ENCODE measurements around the gene CRBN. TPM values are rescaled to one million over a fixed set of nuclear protein-coding genes. Genes with fewer than 3 reads are reported as not detected.

The CRBN gene
- total RNA-seq, 1 experiment from 2014 or later: 31.2 TPM

DNA sequence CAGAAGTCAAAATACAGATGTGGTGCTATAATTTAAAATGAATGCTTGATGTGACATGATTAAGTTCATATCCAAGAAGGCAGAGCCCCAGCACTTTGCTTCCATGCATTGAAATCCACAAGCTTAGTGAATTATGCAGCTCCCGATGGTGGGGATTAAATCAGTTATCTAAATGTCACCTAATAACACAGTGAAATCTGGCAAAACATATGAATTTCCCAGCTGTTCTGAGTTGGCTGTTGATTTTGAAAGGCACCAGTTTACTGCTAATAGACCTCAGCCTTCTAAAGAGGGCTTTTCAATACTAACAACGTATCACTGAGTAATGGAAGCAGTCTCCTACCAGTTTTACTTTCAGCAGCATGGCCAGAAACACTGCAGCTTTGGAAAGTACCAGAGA, 19.8 kb upstream of the CRBN start:
- peaks cover 14% of the 10 kb centered on the region; the same call in 1 of the 2 replicates for H3K27me3 ChIP-seq (ENCODE audit: low read length)
- H3K4me3 ChIP-seq (ENCODE audit: low read length): no peak overlapping the region
- BruUV-seq (replicated peaks): no TSS peak
- intact Hi-C loops (cut with micrococcal nuclease): no loop called here
- no peaks in the 10 kb centered on the region for H4K20me1 ChIP-seq (ENCODE audit: low read length)
- ChIA-PET POLR2A (ENCODE audit: unreplicated experiment) (no interaction called here), CTCF (interaction anchor here (1.7 kb wide), 1 partner anchor 1091 kb away, joined by 4 read pairs; no protein-coding TSS in a partner anchor)
- DNase-seq (no peak), ATAC-seq (no peak)
- no peak overlapping the region for H3K9ac ChIP-seq (ENCODE audit: low read length)
- H2AFZ ChIP-seq (ENCODE audit: low read length): no peak overlapping the region
- no peaks in the 10 kb centered on the region for H3F3A ChIP-seq (ENCODE audit: low read length, unreplicated experiment)
- TF ChIP-seq EZH2 (IDR thresholded peaks at IDR 0.05; ENCODE audit: low read length, unreplicated experiment): no peak
- no peak for TF ChIP-seq EZH2phosphoT487 (IDR thresholded peaks at IDR 0.05; ENCODE audit: borderline replicate concordance, low read length)
- TF ChIP-seq, protein P1, sequence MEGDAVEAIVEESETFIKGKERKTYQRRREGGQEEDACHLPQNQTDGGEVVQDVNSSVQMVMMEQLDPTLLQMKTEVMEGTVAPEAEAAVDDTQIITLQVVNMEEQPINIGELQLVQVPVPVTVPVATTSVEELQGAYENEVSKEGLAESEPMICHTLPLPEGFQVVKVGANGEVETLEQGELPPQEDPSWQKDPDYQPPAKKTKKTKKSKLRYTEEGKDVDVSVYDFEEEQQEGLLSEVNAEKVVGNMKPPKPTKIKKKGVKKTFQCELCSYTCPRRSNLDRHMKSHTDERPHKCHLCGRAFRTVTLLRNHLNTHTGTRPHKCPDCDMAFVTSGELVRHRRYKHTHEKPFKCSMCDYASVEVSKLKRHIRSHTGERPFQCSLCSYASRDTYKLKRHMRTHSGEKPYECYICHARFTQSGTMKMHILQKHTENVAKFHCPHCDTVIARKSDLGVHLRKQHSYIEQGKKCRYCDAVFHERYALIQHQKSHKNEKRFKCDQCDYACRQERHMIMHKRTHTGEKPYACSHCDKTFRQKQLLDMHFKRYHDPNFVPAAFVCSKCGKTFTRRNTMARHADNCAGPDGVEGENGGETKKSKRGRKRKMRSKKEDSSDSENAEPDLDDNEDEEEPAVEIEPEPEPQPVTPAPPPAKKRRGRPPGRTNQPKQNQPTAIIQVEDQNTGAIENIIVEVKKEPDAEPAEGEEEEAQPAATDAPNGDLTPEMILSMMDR (conservative IDR thresholded peaks at IDR 0.05; ENCODE audit: low read depth, low read length): no peak
- H3K27ac ChIP-seq (ENCODE audit: low read length): no peak overlapping the region
- H3K9me2 ChIP-seq (replicated peaks; ENCODE audit: low read length): no peaks in the 10 kb centered on the region
- no peaks in the 10 kb centered on the region for H3K79me2 ChIP-seq (ENCODE audit: low read length)
- H3K9me3 ChIP-seq (ENCODE audit: low read length): no peaks in the 10 kb centered on the region
- H3K4me2 ChIP-seq (ENCODE audit: low read length): no peak overlapping the region
- H3K4me1 ChIP-seq (ENCODE audit: insufficient read depth, low read length): no peaks in the 10 kb centered on the region
- no peaks in the 10 kb centered on the region for H3K36me3 ChIP-seq (ENCODE audit: low read depth, low read length)

DNA sequence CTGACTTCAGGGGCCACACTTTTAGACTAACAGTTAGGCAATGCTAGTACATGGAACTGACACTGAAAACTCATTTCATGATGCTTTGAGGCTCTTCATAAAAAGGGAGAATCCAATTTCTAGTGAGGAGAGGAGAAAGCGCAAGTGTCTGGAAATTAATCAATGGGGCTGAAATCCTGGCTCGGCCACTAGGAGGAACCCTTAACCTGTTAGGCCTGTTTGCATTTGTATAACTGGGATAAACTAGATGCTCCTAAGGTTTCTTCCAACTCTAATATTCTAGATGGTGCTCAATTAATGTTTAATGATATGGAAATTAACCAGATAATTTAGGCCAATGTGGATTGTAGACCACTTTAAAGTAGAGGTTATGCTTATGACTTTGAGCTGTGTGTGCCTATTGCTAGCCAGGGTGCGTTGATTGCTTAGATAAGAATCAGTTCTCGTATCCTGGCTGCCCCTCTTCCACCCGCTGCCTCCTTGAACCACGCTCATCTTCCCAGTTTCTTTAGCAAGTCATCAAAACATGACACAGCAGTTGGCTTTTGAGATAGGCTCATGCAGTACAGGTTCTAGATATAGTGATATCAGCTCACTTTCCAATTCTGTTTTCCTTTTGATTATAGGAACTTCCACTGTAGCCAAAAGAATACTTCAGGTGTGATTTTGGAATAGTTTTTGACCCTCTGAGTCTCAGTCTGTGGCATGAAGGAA, 16.8 kb upstream of the CRBN start:
- no peaks in the 10 kb centered on the region for H3K9me3 ChIP-seq (ENCODE audit: low read length)
- intact Hi-C loops (cut with micrococcal nuclease): loop anchor here (1.0 kb wide), 1 partner anchor 1094 kb away; no protein-coding TSS in a partner anchor
- no peaks in the 10 kb centered on the region for H4K20me1 ChIP-seq (ENCODE audit: low read length)
- no peaks in the 10 kb centered on the region for H3K9me2 ChIP-seq (replicated peaks; ENCODE audit: low read length)
- no peak overlapping the region for H3K4me3 ChIP-seq (ENCODE audit: low read length)
- no peak overlapping the region for H2AFZ ChIP-seq (ENCODE audit: low read length)
- no peak overlapping the region for H3K27ac ChIP-seq (ENCODE audit: low read length)
- H3K36me3 ChIP-seq (ENCODE audit: low read depth, low read length): no peaks in the 10 kb centered on the region
- H3K27me3 ChIP-seq (ENCODE audit: low read length): peaks cover 29% of the 10 kb centered on the region
- no peaks in the 10 kb centered on the region for H3K79me2 ChIP-seq (ENCODE audit: low read length)
- ChIA-PET CTCF (no interaction called here), POLR2A (ENCODE audit: unreplicated experiment) (no interaction called here)
- H3K4me2 ChIP-seq (ENCODE audit: low read length): no peak overlapping the region
- no peaks in the 10 kb centered on the region for H3F3A ChIP-seq (ENCODE audit: low read length, unreplicated experiment)
- no peak overlapping the region for H3K9ac ChIP-seq (ENCODE audit: low read length)
- DNase-seq (peak; percentile 49), ATAC-seq (peak; percentile 65; the same call in 1 of the 2 replicates)
- H3K4me1 ChIP-seq (ENCODE audit: insufficient read depth, low read length): no peaks in the 10 kb centered on the region
- TF ChIP-seq EZH2 (IDR thresholded peaks at IDR 0.05; ENCODE audit: low read length, unreplicated experiment): no peak
- TF ChIP-seq, protein P1 (conservative IDR thresholded peaks at IDR 0.05; ENCODE audit: low read depth, low read length): peak; percentile 73
- no peak for TF ChIP-seq EZH2phosphoT487 (IDR thresholded peaks at IDR 0.05; ENCODE audit: borderline replicate concordance, low read length)
- BruUV-seq (replicated peaks): no TSS peak

DNA sequence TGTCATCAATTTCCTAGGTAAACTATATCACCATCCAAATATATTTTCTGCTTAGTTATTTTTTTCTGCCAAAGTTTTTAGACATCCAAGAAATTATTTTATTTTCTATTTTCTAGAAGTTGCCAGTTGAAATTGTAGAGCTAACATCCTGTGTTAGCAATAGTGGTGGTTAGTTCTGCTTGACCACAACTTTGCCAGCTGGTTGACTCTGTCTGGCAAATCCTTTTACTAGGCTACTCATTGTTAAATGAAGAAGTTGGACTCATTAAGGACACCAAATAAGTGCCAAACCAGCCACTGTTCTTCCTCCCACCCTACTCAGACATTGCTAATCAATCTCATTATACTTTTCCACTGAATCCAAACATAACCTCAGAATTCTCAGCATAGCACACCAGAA, 15.4 kb upstream of the CRBN start:
- Histone ChIP-seq H3K9ac (ENCODE audit: low read length) (no peak overlapping the region), H3K36me3 (ENCODE audit: low read depth, low read length) (no peaks in the 10 kb centered on the region), H3F3A (ENCODE audit: low read length, unreplicated experiment) (no peaks in the 10 kb centered on the region), H3K4me1 (ENCODE audit: insufficient read depth, low read length) (no peaks in the 10 kb centered on the region), H3K4me2 (ENCODE audit: low read length) (no peak overlapping the region), H2AFZ (ENCODE audit: low read length) (no peak overlapping the region), H3K79me2 (ENCODE audit: low read length) (no peaks in the 10 kb centered on the region), H3K9me2 (replicated peaks; ENCODE audit: low read length) (no peaks in the 10 kb centered on the region), H3K27me3 (ENCODE audit: low read length) (peaks cover 43% of the 10 kb centered on the region), H3K4me3 (ENCODE audit: low read length) (no peak overlapping the region), H3K9me3 (ENCODE audit: low read length) (no peaks in the 10 kb centered on the region), H3K27ac (ENCODE audit: low read length) (no peak overlapping the region), H4K20me1 (ENCODE audit: low read length) (no peaks in the 10 kb centered on the region)
- no peak for ATAC-seq
- TF ChIP-seq EZH2 (IDR thresholded peaks at IDR 0.05; ENCODE audit: low read length, unreplicated experiment) (no peak), EZH2phosphoT487 (IDR thresholded peaks at IDR 0.05; ENCODE audit: borderline replicate concordance, low read length) (no peak)
- TF ChIP-seq, protein P1 (conservative IDR thresholded peaks at IDR 0.05; ENCODE audit: low read depth, low read length): no peak
- DNase-seq: no peak
- ChIA-PET POLR2A (ENCODE audit: unreplicated experiment) (no interaction called here), CTCF (no interaction called here)
- BruUV-seq (replicated peaks): no TSS peak
- intact Hi-C loops (cut with micrococcal nuclease): no loop called here
